ENCODE measurements around the gene CELA3B.
"Not testable (repeated sequence)": the region's sequence is repeated elsewhere in the genome, so short reads cannot be mapped to it uniquely, and the experiment has no call there.

Gene CELA3B

GRCh38 chr1:22030057-22030456 lies 53.2 kb downstream of the CELA3B start:
- no peak overlapping the region for H3K4me3 ChIP-seq (ENCODE audit: low read depth, low read length)
- no peaks in the 10 kb centered on the region for H3K9me3 ChIP-seq (ENCODE audit: severe bottlenecking)
- no peak for TF ChIP-seq CTCF (IDR thresholded peaks at IDR 0.05; ENCODE audit: low read depth, low read length)
- no peak for DNase-seq
- H3K27me3 ChIP-seq (ENCODE audit: insufficient read depth, low read depth, severe bottlenecking) = no peaks in the 10 kb centered on the region
- no peak overlapping the region for H3K27ac ChIP-seq
- H3K36me3 ChIP-seq = peaks cover 7% of the 10 kb centered on the region

GRCh38 chr1:22030473-22030872 lies 53.7 kb downstream of the CELA3B start:
- no peak for TF ChIP-seq CTCF (IDR thresholded peaks at IDR 0.05; ENCODE audit: low read depth, low read length)
- no peak for DNase-seq
- Histone ChIP-seq H3K4me3 (ENCODE audit: low read depth, low read length) (no peak overlapping the region), H3K27ac (no peak overlapping the region), H3K9me3 (ENCODE audit: severe bottlenecking) (no peaks in the 10 kb centered on the region), H3K27me3 (ENCODE audit: insufficient read depth, low read depth, severe bottlenecking) (no peaks in the 10 kb centered on the region), H3K36me3 (peaks cover 5% of the 10 kb centered on the region)

DNA sequence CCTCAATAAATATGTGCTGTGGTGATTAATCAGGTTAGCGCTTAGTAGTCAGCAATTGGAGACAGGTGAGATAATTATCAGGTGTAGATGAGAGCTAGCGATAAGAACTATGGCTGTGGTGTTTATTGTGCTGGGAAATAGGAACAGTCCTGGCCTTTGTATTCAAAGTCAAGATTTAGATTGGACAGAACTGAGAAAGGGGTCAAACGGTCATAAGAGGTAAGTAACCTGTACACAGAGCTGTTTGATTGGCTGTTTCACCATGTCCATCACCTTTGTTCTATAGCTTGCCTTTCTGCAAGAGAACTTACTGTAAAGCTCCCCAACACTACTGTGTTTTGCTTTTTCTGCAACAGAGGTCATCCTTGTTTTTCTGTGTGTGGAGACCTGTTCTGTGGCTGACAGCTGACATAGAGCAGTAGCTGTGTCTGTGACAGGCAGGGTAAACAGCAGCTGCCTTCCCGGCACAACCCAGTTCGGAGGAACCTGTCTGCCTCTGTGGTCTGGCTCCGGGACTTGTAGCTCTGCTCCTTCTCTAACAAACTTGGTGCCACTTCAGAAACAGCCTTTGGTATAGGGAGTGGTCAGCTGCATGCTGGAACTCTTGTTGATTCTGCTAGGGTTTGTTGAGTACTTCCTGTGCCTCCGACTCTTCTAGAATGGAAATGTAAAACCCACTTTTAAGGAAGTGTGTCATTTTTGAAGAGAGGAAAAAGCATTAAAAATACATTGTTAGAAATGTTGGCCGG lies 54.6 kb downstream of the CELA3B start:
- Histone ChIP-seq H3K4me3 (ENCODE audit: low read depth, low read length) (no peak overlapping the region), H3K36me3 (peaks cover 3% of the 10 kb centered on the region), H3K9me3 (ENCODE audit: severe bottlenecking) (no peaks in the 10 kb centered on the region), H3K27ac (no peak overlapping the region), H3K27me3 (ENCODE audit: insufficient read depth, low read depth, severe bottlenecking) (no peaks in the 10 kb centered on the region)
- no peak for TF ChIP-seq CTCF (IDR thresholded peaks at IDR 0.05; ENCODE audit: low read depth, low read length)
- DNase-seq = no peak

DNA sequence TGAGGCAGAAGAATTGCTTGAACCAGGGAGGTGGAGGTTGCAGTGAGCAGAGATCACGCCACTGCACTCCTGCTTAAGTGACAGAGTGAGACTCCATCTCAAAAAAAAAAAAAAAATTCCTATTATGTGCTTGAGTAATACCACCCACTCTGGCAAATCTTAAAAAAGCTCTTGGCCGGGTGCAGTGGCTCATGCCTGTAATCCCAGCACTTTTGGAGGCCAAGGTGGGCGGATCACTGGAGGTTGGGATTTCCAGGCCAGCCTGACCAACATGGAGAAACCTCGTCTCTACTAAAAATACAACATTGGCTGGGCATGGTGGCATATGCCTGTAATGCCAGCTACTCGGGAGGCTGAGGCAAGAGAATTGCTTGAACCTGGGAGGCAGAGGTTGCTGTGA lies 58.0 kb downstream of the CELA3B start:
- H3K9me3 ChIP-seq (ENCODE audit: severe bottlenecking); H3K36me3 ChIP-seq; H3K4me3 ChIP-seq (ENCODE audit: low read depth, low read length); H3K27me3 ChIP-seq (ENCODE audit: insufficient read depth, low read depth, severe bottlenecking); H3K27ac ChIP-seq; DNase-seq: not testable (repeated sequence)

GRCh38 chr1:22037520-22037919 lies 60.7 kb downstream of the CELA3B start:
- no peak for TF ChIP-seq CTCF (IDR thresholded peaks at IDR 0.05; ENCODE audit: low read depth, low read length)
- Histone ChIP-seq H3K36me3 (no peaks in the 10 kb centered on the region), H3K9me3 (ENCODE audit: severe bottlenecking) (no peaks in the 10 kb centered on the region), H3K4me3 (ENCODE audit: low read depth, low read length) (no peak overlapping the region), H3K27me3 (ENCODE audit: insufficient read depth, low read depth, severe bottlenecking) (no peaks in the 10 kb centered on the region), H3K27ac (no peak overlapping the region)
- DNase-seq = no peak

- DNase-seq = no peak
- Histone ChIP-seq H3K36me3 (no peaks in the 10 kb centered on the region), H3K9me3 (ENCODE audit: severe bottlenecking) (no peaks in the 10 kb centered on the region), H3K4me3 (ENCODE audit: low read depth, low read length) (no peak overlapping the region), H3K27me3 (ENCODE audit: insufficient read depth, low read depth, severe bottlenecking) (no peaks in the 10 kb centered on the region), H3K27ac (no peak overlapping the region)
- no peak for TF ChIP-seq CTCF (IDR thresholded peaks at IDR 0.05; ENCODE audit: low read depth, low read length)
These were observed 61.2 kb downstream of the CELA3B start for GRCh38 chr1:22038036-22038435.
